Body of pancreas (tissue), 4 donors: Measurements from ENCODE around the gene UBN1. TPM values are rescaled to one million over a fixed set of nuclear protein-coding genes. Genes with fewer than 3 reads are reported as not detected.

Source experiments
- ATAC-seq: fragments of 150-250 bp; one replicate; pipeline ENCODE4 v1.9.1; 2016
- DNase-seq, 4 donors: peaks; one replicate each; pipeline ENCODE4 v3.0.0-alpha.2; 2019
- H3K27ac ChIP-seq, 4 donors: fragments of 200-600 bp; sonication (generic); 1 replicate in 3 of 4; 2 replicates in 1 of 4; pipeline versions ENCODE4 v1.5.1 to v1.6.1; 2016 to 2019; ENCODE audit warnings: mild to moderate bottlenecking in 1 of 4, mixed read lengths in 1 of 4, moderate library complexity in 1 of 4
- H3K27me3 ChIP-seq, 2 donors: fragments of 200-600 bp; sonication (generic); one replicate each; pipeline ENCODE4 v1.6.0; 2016; ENCODE audit warnings: mild to moderate bottlenecking in 1 of 2
- H3K36me3 ChIP-seq, 2 donors: fragments of 200-600 bp; sonication (generic); replicated peaks in 1 of 2; 2 replicates each; pipeline ENCODE4 v1.5.1; 2016; ENCODE audit warnings: low read depth in 2 of 2; ENCODE audit not compliant: insufficient read depth in 1 of 2
- H3K4me1 ChIP-seq: fragments of 200-600 bp; sonication (generic); one replicate; pipeline ENCODE4 v1.6.0; 2016
- H3K4me3 ChIP-seq, 2 donors: fragments of 200-600 bp; sonication (generic); 1 replicate in 1 of 2; 2 replicates in 1 of 2; pipeline ENCODE4 v1.5.1; 2016 to 2019
- H3K9me3 ChIP-seq, 3 donors: fragments of 200-600 bp; sonication (generic); 1 replicate in 2 of 3; 2 replicates in 1 of 3; pipeline ENCODE4 v1.5.1; 2016
- CTCF ChIP-seq, 7 experiments: fragments of 450-650 bp in 4 of 7; fragments of 200-600 bp in 3 of 7; sonication (generic) in 3 of 7; IDR thresholded peaks; one replicate each; pipeline ENCODE4 v1.5.1; 2016 to 2019; ENCODE audit warnings: antibody characterized with exemption in 7 of 7
- POLR2A ChIP-seq, 3 donors: fragments of 450-650 bp; IDR thresholded peaks; one replicate each; pipeline ENCODE4 v1.6.1; 2016; ENCODE audit warnings: antibody characterized with exemption in 3 of 3, mild to moderate bottlenecking in 2 of 3
- WGBS, 2 donors: methylation state at CpG; one replicate each; pipeline ENCODE4 v1.1.5; 2017; 5-methylcytosine and 5-hydroxymethylcytosine counted together
- intact Hi-C: fragments of 100-400 bp; cut with DNase I; formaldehyde crosslinking; loops from one replicate; pipeline ENCODE4 v1.15.1; 2023
- total RNA-seq, 2 donors: library from RNA; depleted of rRNA; stranded (reverse); fragments of >200 nt; gene quantifications; one replicate each; pipeline ENCODE4 v1.1.0, GENCODE V29; 2016

The UBN1 gene
- total RNA-seq, 2 donors from 2014 or later: 20.8 to 41.2 TPM

DNA sequence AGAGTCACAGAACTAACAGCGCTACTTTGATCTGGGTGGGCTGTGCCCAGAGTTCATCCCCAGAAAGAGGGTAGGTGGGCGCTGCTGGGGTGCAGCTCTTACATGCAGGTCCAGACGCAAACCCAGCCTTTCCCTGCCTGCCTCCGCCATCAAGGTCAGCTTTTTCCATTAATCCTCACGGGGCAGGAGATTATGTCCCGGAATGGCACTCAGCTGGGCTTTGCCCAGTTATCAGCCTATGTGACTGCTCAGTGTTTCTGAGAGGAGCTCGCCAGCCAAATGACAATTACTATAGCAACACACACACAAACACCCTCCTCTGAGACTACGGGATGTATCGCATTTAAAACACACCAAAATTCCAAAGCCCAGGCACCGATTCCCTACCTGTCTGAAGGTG, 20.3 kb upstream of the UBN1 start:
- Histone ChIP-seq H3K27ac (no peak overlapping the region), H3K4me1 (no peaks in the 10 kb centered on the region), H3K4me3 (no peak overlapping the region), H3K36me3 (peaks cover 0 to 46% of the 10 kb centered on the region in 2 donors), H3K9me3 (no peaks in the 10 kb centered on the region), H3K27me3 (no peaks in the 10 kb centered on the region)
- TF ChIP-seq CTCF (IDR thresholded peaks at IDR 0.05) (no peak), POLR2A (IDR thresholded peaks at IDR 0.05) (no peak)
- 43 to 53% methylated on average over 5 to 10 of the region's 10 CpGs for WGBS, 2 donors
- ATAC-seq (peak; percentile 77), DNase-seq (peak in 1 of 4 donors; percentile 29)
- intact Hi-C loops: no loop called here

DNA sequence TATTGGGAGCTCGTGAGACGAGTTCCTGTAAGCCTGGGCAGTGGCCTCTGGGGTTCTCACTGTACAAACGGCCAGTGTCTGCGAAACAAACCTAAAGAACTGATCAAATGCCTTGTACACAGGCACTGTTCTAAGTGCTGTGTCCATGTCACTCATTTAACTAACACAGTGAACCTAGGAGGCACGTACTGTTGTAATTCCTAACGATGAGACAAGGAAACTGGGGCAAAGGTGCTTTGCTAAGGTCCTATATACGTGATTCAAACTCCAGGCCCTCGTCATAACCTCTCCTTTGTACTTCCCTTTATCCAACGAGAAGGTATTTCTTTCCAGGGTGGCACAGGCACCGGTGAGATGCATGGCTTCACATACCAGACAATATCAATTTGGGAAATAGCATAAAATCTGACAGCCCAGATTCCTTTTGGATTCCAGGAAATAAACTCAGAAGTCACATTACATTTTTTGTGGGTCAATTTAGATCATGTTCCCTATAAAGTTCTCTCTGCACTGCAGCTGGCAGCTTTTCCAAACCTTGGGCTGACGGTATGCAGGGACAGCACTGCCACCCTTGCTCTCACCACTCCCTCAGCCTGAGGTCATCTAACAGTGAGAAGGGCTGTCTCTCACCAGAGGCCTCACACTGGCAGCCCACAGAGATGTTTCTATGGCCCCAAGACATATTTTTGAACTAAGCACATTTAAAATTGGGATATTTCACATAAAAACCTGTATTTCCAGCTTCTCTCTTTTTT, 18.5 kb upstream of the UBN1 start:
- no peak for DNase-seq
- no peaks in the 10 kb centered on the region for H3K4me1 ChIP-seq

DNA sequence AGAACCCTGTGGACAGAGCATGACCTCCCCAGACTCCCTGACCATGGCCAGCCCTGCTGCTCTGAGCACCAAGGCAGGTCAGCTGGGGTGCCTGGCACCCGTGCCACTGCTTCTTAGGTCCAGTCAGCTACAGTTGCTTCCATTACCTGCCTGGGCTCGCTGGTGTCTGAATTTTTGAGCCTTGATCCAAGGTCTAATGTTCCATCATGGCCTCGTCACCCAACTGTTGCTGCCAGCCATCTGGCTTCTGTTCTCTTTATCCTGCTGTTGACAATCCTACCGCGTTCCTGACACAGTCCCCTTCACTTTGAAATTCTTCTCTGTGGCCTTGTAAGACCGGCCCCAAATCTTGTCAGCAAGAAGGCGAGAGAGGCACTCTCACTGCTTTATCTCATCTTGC, 16.9 kb upstream of the UBN1 start:
- WGBS, 2 donors: 84 to 92% methylated on average over 7 of the region's 7 CpGs
- H3K4me3 ChIP-seq: no peak overlapping the region
- ATAC-seq (no peak), DNase-seq (no peak)
- H3K4me1 ChIP-seq: no peaks in the 10 kb centered on the region
- intact Hi-C loops: no loop called here
- TF ChIP-seq CTCF (IDR thresholded peaks at IDR 0.05) (no peak), POLR2A (IDR thresholded peaks at IDR 0.05) (no peak)
- H3K36me3 ChIP-seq: peaks cover 0 to 38% of the 10 kb centered on the region in 2 donors
- H3K27me3 ChIP-seq: no peaks in the 10 kb centered on the region
- H3K9me3 ChIP-seq: no peaks in the 10 kb centered on the region
- no peak overlapping the region for H3K27ac ChIP-seq

More for the DNA sequence above, 18.5 kb upstream of the UBN1 start:
- no peak for ATAC-seq
- 96% methylated on average over 11 of the region's 11 CpGs for WGBS, 2 donors
- Histone ChIP-seq H3K9me3 (no peaks in the 10 kb centered on the region), H3K27ac (no peak overlapping the region), H3K4me3 (no peak overlapping the region), H3K27me3 (no peaks in the 10 kb centered on the region), H3K36me3 (peaks cover 0 to 45% of the 10 kb centered on the region in 2 donors)
- TF ChIP-seq POLR2A (IDR thresholded peaks at IDR 0.05) (no peak), CTCF (IDR thresholded peaks at IDR 0.05) (no peak)
- intact Hi-C loops: no loop called here

- no peak overlapping the region for H3K4me3 ChIP-seq
- no peaks in the 10 kb centered on the region for H3K27me3 ChIP-seq
- WGBS, 2 donors: 92 to 96% methylated on average over 8 of the region's 8 CpGs
- no peak overlapping the region for H3K27ac ChIP-seq
- DNase-seq (no peak), ATAC-seq (no peak)
- H3K4me1 ChIP-seq: no peaks in the 10 kb centered on the region
- intact Hi-C loops: no loop called here
- H3K9me3 ChIP-seq: no peaks in the 10 kb centered on the region
- H3K36me3 ChIP-seq: peaks cover 0 to 38% of the 10 kb centered on the region in 2 donors
- TF ChIP-seq POLR2A (IDR thresholded peaks at IDR 0.05) (no peak), CTCF (IDR thresholded peaks at IDR 0.05) (no peak)
These were observed 15.7 kb upstream of the UBN1 start for GRCh38 chr16:4831616-4832015.
